M059J (cell line): ENCODE measurements around the gene OPTC. TPM values are rescaled to one million over a fixed set of nuclear protein-coding genes. Genes with fewer than 3 reads are reported as not detected.

ENCODE experiments used
- DNase-seq: peaks from one replicate; pipeline ENCODE4 v3.0.0-alpha.2; 2012; ENCODE audit warnings: low read depth
- total RNA-seq: library from RNA; depleted of rRNA; stranded (reverse); fragments of >200 nt; shearing (Covaris generic); gene quantifications from 2 replicates; pipeline ENCODE4 v1.2.3, GENCODE V29; 2014

The OPTC gene
- total RNA-seq, 1 experiment from 2014 or later, result not detected

DNA sequence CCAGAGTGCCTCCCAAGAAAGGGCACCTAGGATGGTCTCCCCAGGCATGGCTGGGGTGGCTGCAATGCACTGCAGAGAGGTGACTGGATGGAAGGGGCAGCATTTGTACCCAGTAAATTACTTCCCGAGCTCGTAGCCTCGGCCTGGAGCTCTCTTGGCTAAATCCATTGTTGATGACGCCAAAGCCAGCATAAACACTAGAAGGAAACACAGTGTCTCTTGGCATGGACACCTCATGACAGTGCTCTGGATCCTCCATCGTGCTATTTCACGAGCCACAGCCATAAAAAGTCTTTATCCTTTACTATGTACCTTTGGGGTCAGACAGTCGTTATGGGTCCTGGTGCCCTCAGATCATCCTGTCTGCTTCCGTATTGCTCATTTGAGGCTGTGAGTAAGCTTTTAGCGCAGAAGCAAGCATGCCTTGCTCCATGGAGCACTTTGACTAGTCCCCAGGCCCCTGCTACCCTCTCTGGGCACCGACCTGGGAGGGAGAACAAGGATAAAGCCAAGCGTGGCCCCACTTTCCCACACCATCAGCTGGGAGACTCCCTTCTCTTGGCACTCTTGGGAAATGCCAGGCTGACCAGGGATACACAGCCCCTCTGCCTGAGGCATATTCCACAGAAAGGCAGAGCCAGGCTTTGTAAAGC is 28.7 kb upstream of the OPTC start:
- no peak for DNase-seq

DNA sequence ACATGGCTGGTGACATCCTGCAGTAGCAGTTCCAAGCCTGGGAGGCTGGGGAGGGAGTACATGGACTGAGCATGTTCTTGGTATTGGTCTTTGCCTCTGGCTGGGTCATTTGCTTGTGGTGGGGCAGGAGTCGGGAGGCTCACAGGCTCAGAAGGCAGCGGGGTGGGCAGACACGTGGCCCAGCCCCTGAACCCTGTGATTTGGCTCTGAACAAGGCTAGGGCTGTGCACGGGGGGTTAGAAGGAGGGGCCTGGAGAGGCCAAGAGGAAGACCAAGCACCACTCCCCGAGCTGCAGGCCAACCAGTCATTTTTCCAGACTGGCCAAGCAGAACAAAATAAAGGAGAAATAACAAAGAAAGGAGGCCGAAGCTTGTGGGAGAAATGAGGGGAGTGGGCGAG is 28.0 kb upstream of the OPTC start:
- no peak for DNase-seq

DNA sequence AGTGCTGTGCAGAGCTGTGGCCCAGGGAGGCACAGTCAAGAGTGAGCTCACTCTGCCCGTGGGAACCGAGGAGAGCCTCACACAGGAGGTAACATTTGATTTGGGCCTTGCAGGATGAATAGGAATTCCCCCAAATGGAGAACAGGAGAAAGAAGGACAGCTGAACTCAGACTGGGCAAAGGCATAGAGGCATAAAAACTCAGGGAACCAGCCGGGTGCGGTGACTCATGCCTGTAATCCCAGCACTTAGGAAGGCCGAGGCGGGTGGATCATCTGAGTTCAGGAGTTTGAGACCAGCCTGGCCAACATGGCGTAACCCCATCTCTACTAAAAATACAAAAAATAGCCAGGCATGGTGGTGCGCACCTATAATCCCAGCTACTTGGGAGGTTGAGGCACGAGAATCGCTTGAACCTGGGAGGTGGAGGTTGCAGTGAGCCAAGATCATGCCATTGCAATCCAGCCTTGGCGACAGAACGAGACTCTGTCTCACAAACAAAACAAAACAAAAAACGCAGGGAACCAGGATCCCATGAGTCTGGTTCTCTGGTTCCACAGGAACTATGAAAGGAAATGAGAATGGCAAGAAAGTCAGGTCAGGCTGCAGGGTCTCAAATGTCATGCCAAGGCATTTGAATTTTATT is 26.9 kb upstream of the OPTC start:
- peak; percentile 59 for DNase-seq

DNA sequence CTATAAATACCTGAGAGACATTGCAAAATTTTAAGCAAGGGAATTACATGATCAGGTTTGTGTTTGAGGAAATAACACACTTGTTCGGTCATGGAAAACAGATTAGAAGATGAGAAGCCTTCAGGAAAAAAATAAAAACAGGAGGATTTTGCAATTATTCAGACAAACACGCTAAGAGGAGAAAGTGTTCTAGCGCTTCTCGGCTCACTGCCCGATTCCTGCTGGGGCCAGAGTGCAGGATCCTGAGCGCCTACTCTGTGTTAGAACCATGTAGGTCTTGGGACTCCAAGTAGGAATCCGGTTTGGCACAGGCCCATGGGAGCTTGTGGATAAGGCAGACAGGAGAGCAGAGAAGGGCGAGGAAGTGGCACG is 26.4 kb upstream of the OPTC start:
- DNase-seq, result no peak

DNA sequence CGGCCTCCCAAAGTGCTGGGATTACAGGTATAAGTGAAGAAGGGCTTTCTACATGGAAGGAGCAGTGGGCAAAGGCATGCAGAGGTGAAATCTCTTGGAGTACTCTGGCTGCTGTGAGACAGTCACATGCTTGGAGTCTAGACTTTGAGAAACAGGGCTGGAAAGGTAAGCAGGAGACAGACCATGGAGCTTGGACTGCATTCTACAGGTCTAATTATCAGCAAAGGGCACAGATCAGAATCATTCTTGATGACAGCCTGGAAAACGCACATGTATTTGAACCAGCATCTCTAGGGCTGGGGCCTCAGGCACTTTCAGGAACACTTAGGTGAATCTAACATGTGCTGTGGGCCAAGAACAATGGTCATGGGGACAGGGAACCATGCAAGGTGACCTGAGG is 25.6 kb upstream of the OPTC start:
- no peak for DNase-seq

DNA sequence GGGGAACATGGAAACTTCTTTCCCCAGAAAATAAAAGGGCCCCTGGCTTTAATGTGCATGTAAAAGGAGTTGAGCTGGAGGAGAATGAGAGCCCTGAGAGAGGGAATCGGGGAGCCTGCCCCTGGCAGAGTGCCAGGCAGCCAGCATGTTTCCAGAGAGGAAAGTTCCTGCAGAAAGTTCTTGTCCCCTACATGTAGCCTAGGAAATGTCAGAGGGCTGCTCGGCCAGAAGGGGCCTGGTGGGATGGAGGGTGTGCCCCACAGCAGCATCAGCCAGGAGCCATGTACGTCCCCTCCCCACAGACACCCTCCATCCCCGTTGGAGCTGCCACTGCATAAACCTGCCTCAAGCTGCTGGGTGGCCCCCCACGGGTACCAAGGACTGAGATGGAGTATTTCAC is 23.7 kb upstream of the OPTC start:
- DNase-seq, result no peak

- no peak for DNase-seq
Observed at GRCh38 chr1:203471841-203472240, 22.1 kb upstream of the OPTC start.

DNA sequence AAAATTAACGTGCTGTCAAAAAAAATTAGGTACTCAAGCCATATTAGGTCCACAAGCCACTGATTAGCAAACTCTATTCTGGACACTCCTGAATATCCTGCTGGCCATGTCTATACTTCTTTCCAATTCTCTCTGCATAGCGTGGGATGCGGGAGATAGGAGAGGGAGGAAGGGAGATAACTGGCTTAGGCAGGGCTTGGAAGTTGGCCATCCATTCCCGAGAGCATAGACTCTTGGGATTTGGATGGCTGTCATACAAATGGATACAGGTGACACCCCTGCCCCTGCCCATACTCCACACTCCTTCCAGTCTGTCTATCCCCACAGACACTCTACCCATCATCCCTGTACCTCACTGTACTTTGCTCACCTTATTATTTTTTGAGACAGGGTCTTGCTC is 20.7 kb upstream of the OPTC start:
- DNase-seq, result no peak

- DNase-seq, result no peak
Observed at GRCh38 chr1:203473781-203474305, 20.1 kb upstream of the OPTC start.

GRCh38 chr1:203475012-203475981 is 18.7 kb upstream of the OPTC start, which contains the start of gene PRELP:
Gene PRELP, plus strand, starts transcription at chr1:203475806. Its CDS starts 7,379 bp downstream, at chr1:203483185.
- no peak for DNase-seq

DNA sequence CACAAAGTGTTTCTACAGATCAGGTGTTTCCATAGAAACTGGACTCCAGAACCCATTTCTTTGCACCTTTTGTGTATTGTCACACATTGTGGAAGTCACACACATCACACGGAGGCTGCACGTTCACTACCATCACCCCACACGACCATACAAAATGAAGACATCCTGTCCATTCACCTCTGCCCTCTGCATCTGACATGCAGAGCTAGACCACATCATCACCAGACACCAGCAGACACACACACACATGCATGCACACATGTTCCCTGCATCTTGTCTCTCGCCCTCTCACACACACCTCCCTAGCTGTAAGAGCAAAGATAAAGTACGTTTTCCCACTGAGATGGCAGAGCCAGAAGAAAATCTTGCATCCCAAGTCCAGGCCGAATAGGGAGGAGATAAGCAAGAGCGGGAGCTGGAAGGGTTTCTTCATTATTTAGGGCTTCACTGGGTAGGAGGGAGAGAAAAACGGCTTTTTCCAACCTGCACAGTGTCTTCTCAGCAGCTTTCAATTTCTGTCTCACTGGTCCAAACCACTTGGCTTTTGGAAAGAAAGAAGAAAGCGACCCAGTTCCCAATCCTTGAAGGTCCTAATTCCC is 17.6 kb upstream of the OPTC start:
- DNase-seq, result no peak

GRCh38 chr1:203477748-203478147 is 16.2 kb upstream of the OPTC start:
- DNase-seq, result no peak

- DNase-seq, result no peak
Observed at GRCh38 chr1:203478231-203478630, 15.7 kb upstream of the OPTC start.

GRCh38 chr1:203478986-203479385 is 15.0 kb upstream of the OPTC start:
- DNase-seq, result no peak

DNA sequence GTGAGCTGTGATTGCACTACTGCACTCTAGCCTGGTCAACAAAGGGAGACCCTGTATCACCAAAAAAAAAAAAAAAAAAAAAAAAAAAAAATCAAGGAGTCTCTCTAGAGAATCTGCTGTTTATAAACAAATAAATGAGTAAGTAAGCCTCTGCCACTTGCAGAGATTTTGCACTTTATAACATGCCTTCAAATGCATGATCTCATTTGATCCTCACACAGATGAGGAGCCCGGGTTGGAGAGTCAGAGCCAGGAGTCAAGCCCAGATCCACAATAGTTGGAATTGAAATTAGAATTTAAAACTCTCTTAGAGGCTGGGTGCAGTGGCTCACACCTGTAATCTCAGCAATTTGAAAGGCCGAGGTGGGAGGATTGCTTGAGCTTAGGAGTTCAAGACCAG is 14.3 kb upstream of the OPTC start:
- DNase-seq, result peak; percentile 48

GRCh38 chr1:203480084-203480483 is 13.9 kb upstream of the OPTC start:
- no peak for DNase-seq

GRCh38 chr1:203480525-203481084 is 13.3 kb upstream of the OPTC start:
- peak; percentile 93 for DNase-seq

- no peak for DNase-seq
Observed at GRCh38 chr1:203481196-203481595, 12.8 kb upstream of the OPTC start.

DNA sequence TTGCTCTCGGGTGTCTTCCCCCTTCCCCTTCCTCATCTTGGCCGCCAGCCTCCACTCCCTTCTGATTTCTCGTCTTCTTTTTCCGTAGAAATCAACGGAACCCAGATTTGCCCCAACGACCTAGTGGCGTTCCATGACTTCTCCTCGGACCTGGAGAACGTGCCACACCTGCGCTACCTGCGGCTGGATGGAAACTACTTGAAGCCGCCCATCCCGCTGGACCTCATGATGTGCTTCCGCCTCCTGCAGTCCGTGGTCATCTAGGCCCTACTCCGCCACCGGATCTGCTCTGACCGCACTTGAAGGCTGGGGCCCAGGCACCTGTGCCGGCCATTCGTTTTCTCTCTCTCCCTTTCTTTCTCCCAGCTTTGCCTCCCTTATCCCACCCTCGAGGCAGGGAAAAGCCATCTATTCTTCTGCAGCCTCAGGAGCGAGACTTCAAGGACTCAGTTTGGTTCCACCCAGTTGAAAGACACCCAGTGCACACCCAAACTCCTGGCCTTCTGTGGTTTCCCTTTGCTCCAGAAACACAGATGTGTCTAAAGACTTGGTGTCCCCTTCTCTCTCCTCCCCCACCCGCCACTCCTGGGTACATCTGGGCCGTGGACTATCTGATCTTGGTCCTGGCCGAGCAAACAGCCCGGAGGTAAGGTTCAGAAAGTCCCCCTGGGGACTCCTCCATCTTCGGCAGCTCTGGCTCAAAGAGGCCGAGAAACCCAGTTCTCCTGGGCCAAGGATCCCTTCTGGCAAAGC is 7.2 kb upstream of the OPTC start:
- DNase-seq, result no peak

DNA sequence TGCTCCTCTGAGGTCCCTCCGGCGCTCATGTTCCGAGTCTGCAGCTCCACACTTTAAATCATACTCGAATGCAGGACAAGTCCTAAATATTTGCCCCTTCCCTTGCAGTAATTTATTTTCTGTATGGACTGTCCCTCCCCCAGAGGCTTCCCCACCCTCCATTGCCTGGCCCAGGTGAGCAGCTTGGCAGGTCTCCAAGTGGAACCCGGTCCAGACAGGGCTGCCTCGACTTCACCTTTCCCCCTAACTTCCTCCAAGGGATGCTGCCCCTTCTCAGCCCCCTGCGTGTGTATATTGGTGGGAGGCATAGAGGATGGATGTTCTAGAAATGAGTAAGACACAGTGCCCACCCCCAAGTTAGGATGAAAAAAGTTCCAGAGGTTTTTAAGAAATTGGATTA is 5.4 kb upstream of the OPTC start:
- DNase-seq, result no peak

- DNase-seq, result no peak
Observed at GRCh38 chr1:203490607-203491006, 3.3 kb upstream of the OPTC start.
